ENCODE measurements around the gene SSC5D. TPM values are rescaled to one million over a fixed set of nuclear protein-coding genes. Genes with fewer than 3 reads are reported as not detected.

SSC5D gene
- total RNA-seq, 4 donors from 2014 or later: 5.0 to 50.8 (median 36.0) TPM

- intact Hi-C loops (cut with DNase I; ENCODE audit: low total_unique reads): no loop called here
- DNase-seq: no peak
- no peaks in the 10 kb centered on the region for H3K9me3 ChIP-seq
- no peaks in the 10 kb centered on the region for H3K4me1 ChIP-seq
- H3K27ac ChIP-seq: no peak overlapping the region
- no peak overlapping the region for H3K4me3 ChIP-seq
- H3K36me3 ChIP-seq: no peaks in the 10 kb centered on the region
- TF ChIP-seq CTCF (IDR thresholded peaks at IDR 0.05): no peak
- TF ChIP-seq POLR2A (IDR thresholded peaks at IDR 0.05): no peak
- H3K27me3 ChIP-seq: peaks cover 17 to 49% of the 10 kb centered on the region in 2 donors
These were observed 45.8 kb upstream of the SSC5D start for GRCh38 chr19:55442372-55442961.

- peaks cover 15 to 44% of the 10 kb centered on the region in 2 donors for H3K27me3 ChIP-seq
- no peaks in the 10 kb centered on the region for H3K4me1 ChIP-seq
- no peak for DNase-seq
- H3K36me3 ChIP-seq: no peaks in the 10 kb centered on the region
- H3K9me3 ChIP-seq: no peaks in the 10 kb centered on the region
- no peak within 1 kb of the TSS for H3K27ac ChIP-seq
- intact Hi-C loops (cut with DNase I; ENCODE audit: low total_unique reads): no loop called here
- TF ChIP-seq POLR2A (IDR thresholded peaks at IDR 0.05) (no peak), CTCF (IDR thresholded peaks at IDR 0.05) (no peak)
- no peak within 1 kb of the TSS for H3K4me3 ChIP-seq
These were observed 45.0 kb upstream of the SSC5D start, which contains the start of gene SHISA7 for GRCh38 chr19:55443045-55443823. TSS of gene SHISA7 (minus strand) at chr19:55443300. CDS start at chr19:55442863, 437 bp downstream.

GRCh38 chr19:55443824-55444480 lies 44.3 kb upstream of the SSC5D start:
- peaks cover 12 to 41% of the 10 kb centered on the region in 2 donors for H3K27me3 ChIP-seq
- no peak overlapping the region for H3K4me3 ChIP-seq
- no peak for TF ChIP-seq POLR2A (IDR thresholded peaks at IDR 0.05)
- TF ChIP-seq CTCF (IDR thresholded peaks at IDR 0.05): no peak

GRCh38 chr19:55444646-55445045 lies 43.6 kb upstream of the SSC5D start:
- DNase-seq: no peak
- TF ChIP-seq POLR2A (IDR thresholded peaks at IDR 0.05): no peak
- no peak for TF ChIP-seq CTCF (IDR thresholded peaks at IDR 0.05)
- H3K27ac ChIP-seq: no peak overlapping the region
- H3K27me3 ChIP-seq: peaks cover 14 to 47% of the 10 kb centered on the region in 2 donors
- H3K4me1 ChIP-seq: no peaks in the 10 kb centered on the region
- no peak overlapping the region for H3K4me3 ChIP-seq
- H3K36me3 ChIP-seq: no peaks in the 10 kb centered on the region
- intact Hi-C loops (cut with DNase I; ENCODE audit: low total_unique reads): no loop called here
- no peaks in the 10 kb centered on the region for H3K9me3 ChIP-seq

More at GRCh38 chr19:55443824-55444480, 44.3 kb upstream of the SSC5D start:
- no peaks in the 10 kb centered on the region for H3K9me3 ChIP-seq
- H3K4me1 ChIP-seq: no peaks in the 10 kb centered on the region
- intact Hi-C loops (cut with DNase I; ENCODE audit: low total_unique reads): no loop called here
- no peaks in the 10 kb centered on the region for H3K36me3 ChIP-seq
- DNase-seq: no peak
- no peak overlapping the region for H3K27ac ChIP-seq

GRCh38 chr19:55446060-55446459 lies 42.2 kb upstream of the SSC5D start:
- TF ChIP-seq CTCF (IDR thresholded peaks at IDR 0.05) (no peak), POLR2A (IDR thresholded peaks at IDR 0.05) (no peak)
- intact Hi-C loops (cut with DNase I; ENCODE audit: low total_unique reads): no loop called here

More at GRCh38 chr19:55446060-55446459, 42.2 kb upstream of the SSC5D start:
- Histone ChIP-seq H3K9me3 (no peaks in the 10 kb centered on the region), H3K27me3 (peaks cover 9 to 43% of the 10 kb centered on the region in 2 donors), H3K4me3 (no peak overlapping the region), H3K36me3 (no peaks in the 10 kb centered on the region), H3K27ac (no peak overlapping the region), H3K4me1 (peaks cover 0 to 2% of the 10 kb centered on the region in 2 donors)
- no peak for DNase-seq

Measured in uterus (tissue), 4 donors.